Gastroesophageal sphincter (tissue), 3 donors: ENCODE measurements around the gene TRIM77.
"Not testable (repeated sequence)": the region's sequence is repeated elsewhere in the genome, so short reads cannot be mapped to it uniquely, and the experiment has no call there.

Experiments
- CTCF ChIP-seq, 4 experiments: fragments of 200-600 bp in 2 of 4; fragments of 450-650 bp in 2 of 4; sonication (generic) in 1 of 4; IDR thresholded peaks; one replicate each; pipeline ENCODE4 v1.5.1; 2017 to 2019; ENCODE audit warnings: antibody characterized with exemption in 4 of 4, mild to moderate bottlenecking in 2 of 4, moderate library complexity in 2 of 4
- EP300 ChIP-seq: sonication (generic); formaldehyde crosslinking; IDR thresholded peaks from one replicate; pipeline ENCODE4 v1.6.1; 2017; ENCODE audit warnings: antibody characterized with exemption, mild to moderate bottlenecking
- POLR2A ChIP-seq, 2 donors: fragments of 450-650 bp; IDR thresholded peaks; one replicate each; pipeline ENCODE4 v1.6.1; 2017; ENCODE audit warnings: antibody characterized with exemption in 2 of 2, mild to moderate bottlenecking in 2 of 2, moderate library complexity in 1 of 2
- POLR2AphosphoS5 ChIP-seq: sonication (generic); formaldehyde crosslinking; IDR thresholded peaks from one replicate; pipeline ENCODE4 v1.6.1; 2017; ENCODE audit warnings: antibody characterized with exemption

- TF ChIP-seq CTCF (IDR thresholded peaks at IDR 0.05); POLR2AphosphoS5; EP300; POLR2A (IDR thresholded peaks at IDR 0.05): not testable (repeated sequence)
These were observed at the start of gene TRIM77 for GRCh38 chr11:89709999-89710398.
